ENCODE measurements around the gene CCDC63. TPM values are rescaled to one million over a fixed set of nuclear protein-coding genes. Genes with fewer than 3 reads are reported as not detected.

The CCDC63 gene
- total RNA-seq, 1 donor from 2014 or later = not detected

GRCh38 chr12:110841007-110841406 is 5.8 kb upstream of the CCDC63 start:
- no peak for TF ChIP-seq CTCF (IDR thresholded peaks at IDR 0.05; ENCODE audit: borderline replicate concordance)
- H3K27ac ChIP-seq (replicated peaks) = no peak overlapping the region
- intact Hi-C loops (cut with micrococcal nuclease) = no loop called here
- H3K36me3 ChIP-seq = no peaks in the 10 kb centered on the region
- H3K27me3 ChIP-seq (ENCODE audit: low read depth) = no peaks in the 10 kb centered on the region
- H3K9me3 ChIP-seq (replicated peaks) = no peaks in the 10 kb centered on the region
- DNase-seq = no peak
- H3K4me3 ChIP-seq = no peak overlapping the region
- H3K4me1 ChIP-seq = peaks cover 16% of the 10 kb centered on the region

- no peak for DNase-seq
Measured at GRCh38 chr12:110844131-110844530, 2.7 kb upstream of the CCDC63 start.

GRCh38 chr12:110844551-110845338 is 2.0 kb upstream of the CCDC63 start:
- peak overlapping the region; percentile 76 for H3K27ac ChIP-seq (replicated peaks)
- intact Hi-C loops (cut with micrococcal nuclease) = no loop called here
- H3K36me3 ChIP-seq = no peaks in the 10 kb centered on the region
- peak overlapping the region; percentile 8 for H3K4me3 ChIP-seq
- TF ChIP-seq CTCF (IDR thresholded peaks at IDR 0.05; ENCODE audit: borderline replicate concordance) = no peak
- no peaks in the 10 kb centered on the region for H3K9me3 ChIP-seq (replicated peaks)
- DNase-seq = peak; percentile 62
- peaks cover 29% of the 10 kb centered on the region for H3K4me1 ChIP-seq
- peaks cover 14% of the 10 kb centered on the region for H3K27me3 ChIP-seq (ENCODE audit: low read depth)

More at GRCh38 chr12:110844131-110844530, 2.7 kb upstream of the CCDC63 start:
- H3K4me1 ChIP-seq = peaks cover 29% of the 10 kb centered on the region
- intact Hi-C loops (cut with micrococcal nuclease) = no loop called here
- no peak for TF ChIP-seq CTCF (IDR thresholded peaks at IDR 0.05; ENCODE audit: borderline replicate concordance)
- no peak overlapping the region for H3K4me3 ChIP-seq
- no peaks in the 10 kb centered on the region for H3K9me3 ChIP-seq (replicated peaks)
- peaks cover 14% of the 10 kb centered on the region for H3K27me3 ChIP-seq (ENCODE audit: low read depth)
- no peaks in the 10 kb centered on the region for H3K36me3 ChIP-seq
- H3K27ac ChIP-seq (replicated peaks) = peak overlapping the region; percentile 76

- peak overlapping the region; percentile 8 for H3K4me3 ChIP-seq
- DNase-seq = peak; percentile 15
- H3K9me3 ChIP-seq (replicated peaks) = no peaks in the 10 kb centered on the region
- H3K36me3 ChIP-seq = no peaks in the 10 kb centered on the region
- intact Hi-C loops (cut with micrococcal nuclease) = no loop called here
- peaks cover 14% of the 10 kb centered on the region for H3K27me3 ChIP-seq (ENCODE audit: low read depth)
- H3K27ac ChIP-seq (replicated peaks) = peak overlapping the region; percentile 76
- no peak for TF ChIP-seq CTCF (IDR thresholded peaks at IDR 0.05; ENCODE audit: borderline replicate concordance)
- H3K4me1 ChIP-seq = peaks cover 29% of the 10 kb centered on the region
Measured at GRCh38 chr12:110845339-110845682, 1.5 kb upstream of the CCDC63 start.

GRCh38 chr12:110848314-110848923 is 1.6 kb downstream of the CCDC63 start:
- no peak for TF ChIP-seq CTCF (IDR thresholded peaks at IDR 0.05; ENCODE audit: borderline replicate concordance)
- no peaks in the 10 kb centered on the region for H3K9me3 ChIP-seq (replicated peaks)
- intact Hi-C loops (cut with micrococcal nuclease) = no loop called here
- H3K4me3 ChIP-seq = no peak overlapping the region
- H3K36me3 ChIP-seq = no peaks in the 10 kb centered on the region
- peaks cover 29% of the 10 kb centered on the region for H3K4me1 ChIP-seq
- DNase-seq = no peak
- no peak overlapping the region for H3K27ac ChIP-seq (replicated peaks)
- peaks cover 14% of the 10 kb centered on the region for H3K27me3 ChIP-seq (ENCODE audit: low read depth)
